HCT116 (cell line): ENCODE data around the gene GALNT16. TPM values are rescaled to one million over a fixed set of nuclear protein-coding genes. Genes with fewer than 3 reads are reported as not detected.

ENCODE experiments used
- ATAC-seq: fragments of 200-7000 bp; cut with Tn5 transposase; 2 replicates; pipeline ENCODE4 v1.9.1; 2020; ENCODE audit warnings: mild to moderate bottlenecking, moderate library complexity
- BruUV-seq: library from RNA; stranded (reverse); fragments of 400-500 nt; replicated peaks from 2 replicates; lab custom pipeline; 2021; lab: Mats Ljungman, UMichigan
- CTCF ChIA-PET: fragments of 300-600 bp; sonication (Branson Sonifier 250); formaldehyde crosslinking; loops from one replicate; lab custom pipeline; 2021; ENCODE audit warnings: antibody characterized with exemption; lab: Charles Lee
- POLR2A ChIA-PET: fragments of 300-600, 350-600 bp; sonication (Branson Sonifier 250); formaldehyde crosslinking; loops from one replicate; lab custom pipeline; 2021; ENCODE audit warnings: antibody characterized with exemption; lab: Charles Lee
- RAD21 ChIA-PET, 2 experiments: fragments of 300-600 bp; sonication (Branson Sonifier 250); formaldehyde crosslinking; loops; one replicate each; lab custom pipeline; 2023; ENCODE audit warnings: low total read pairs in 2 of 2; ENCODE audit not compliant: uncharacterized antibody in 2 of 2, unreplicated experiment in 2 of 2, low non-redundant PET in 1 of 2; lab: Charles Lee
- DNase-seq: peaks from one replicate; pipeline ENCODE4 v3.0.0-alpha.2; 2010; ENCODE audit warnings: low read depth, low spot score
- H2AFZ ChIP-seq: fragments of 200-600 bp; shearing (Covaris generic), sonication (generic); 2 replicates; pipeline ENCODE4 v1.6.1; 2017; ENCODE audit warnings: low read depth, mixed run types, mixed read lengths, antibody characterized with exemption, low read length; ENCODE audit not compliant: poor library complexity, severe bottlenecking
- H3K27ac ChIP-seq: 2 replicates; pipeline ENCODE4 v1.5.1; 2012; ENCODE audit warnings: low read depth, low read length
- H3K27me3 ChIP-seq: fragments of 200-600 bp; sonication (generic); 2 replicates; pipeline ENCODE4 v1.6.1; 2016; ENCODE audit warnings: mixed run types, low read length, mixed read lengths; ENCODE audit not compliant: insufficient read depth
- H3K36me3 ChIP-seq, 2 experiments: fragments of 200-500 bp in 1 of 2; fragments of 200-600 bp in 1 of 2; sonication (Bioruptor generic) in 1 of 2; sonication (generic) in 1 of 2; 2 replicates each; pipeline versions ENCODE4 v1.5.1 to v1.6.1; 2014 to 2016; ENCODE audit warnings: low read length in 2 of 2, inconsistent platforms in 1 of 2, mixed read lengths in 1 of 2, mixed run types in 1 of 2; ENCODE audit not compliant: insufficient read depth in 2 of 2, control insufficient read depth in 1 of 2
- H3K4me1 ChIP-seq, 2 experiments: fragments of 200-600 bp in 1 of 2; sonication (generic) in 1 of 2; 2 replicates each; pipeline versions ENCODE4 v1.5.1 to v1.6.1; 2012 to 2017; ENCODE audit warnings: low read length in 2 of 2, inconsistent platforms in 1 of 2, mild to moderate bottlenecking in 1 of 2, mixed read lengths in 1 of 2, mixed run types in 1 of 2, moderate library complexity in 1 of 2; ENCODE audit not compliant: insufficient read depth in 2 of 2, control insufficient read depth in 1 of 2
- H3K4me2 ChIP-seq: fragments of 200-600 bp; sonication (generic); 2 replicates; pipeline ENCODE4 v1.6.1; 2017; ENCODE audit warnings: mixed run types, low read length, mixed read lengths
- H3K4me3 ChIP-seq, 2 experiments: fragments of 200-600 bp in 1 of 2; sonication (generic) in 1 of 2; replicated peaks in 1 of 2; 2 replicates each; pipeline ENCODE4 v1.5.1; 2011 to 2016; ENCODE audit warnings: low read length in 2 of 2, control low read depth in 1 of 2, low read depth in 1 of 2, mild to moderate bottlenecking in 1 of 2, mixed read lengths in 1 of 2, mixed run types in 1 of 2
- H3K79me2 ChIP-seq: fragments of 200-600 bp; sonication (generic); 2 replicates; pipeline ENCODE4 v1.6.1; 2017; ENCODE audit warnings: mild to moderate bottlenecking, mixed run types, low read length, moderate library complexity, mixed read lengths; ENCODE audit not compliant: insufficient read depth
- H3K9ac ChIP-seq: fragments of 200-600 bp; sonication (generic); 2 replicates; pipeline ENCODE4 v1.6.1; 2016; ENCODE audit warnings: low read length, mixed read lengths
- H3K9me2 ChIP-seq: fragments of 200-600 bp; sonication (generic), shearing (Covaris generic); 2 replicates; pipeline ENCODE4 v1.6.1; 2017; ENCODE audit warnings: mixed run types, mild to moderate bottlenecking, moderate library complexity; ENCODE audit not compliant: insufficient read depth
- H3K9me3 ChIP-seq, 2 experiments: fragments of 200-500 bp in 1 of 2; fragments of 200-600 bp in 1 of 2; sonication (Bioruptor generic) in 1 of 2; sonication (generic) in 1 of 2; 2 replicates each; pipeline ENCODE4 v1.6.1; 2014 to 2017; ENCODE audit warnings: low read length in 2 of 2, mixed read lengths in 2 of 2, inconsistent platforms in 1 of 2, low read depth in 1 of 2, mild to moderate bottlenecking in 1 of 2, mixed run types in 1 of 2, moderate library complexity in 1 of 2; ENCODE audit not compliant: control insufficient read depth in 1 of 2, insufficient read depth in 1 of 2
- H4K20me1 ChIP-seq: fragments of 200-600 bp; sonication (generic), shearing (Covaris generic); 2 replicates; pipeline ENCODE4 v1.6.1; 2017; ENCODE audit warnings: mixed run types, mild to moderate bottlenecking, moderate library complexity; ENCODE audit not compliant: insufficient read depth
- CBX3 ChIP-seq: IDR thresholded peaks from 2 replicates; pipeline ENCODE4 v1.6.1; 2012; ENCODE audit warnings: low read depth
- EZH2 ChIP-seq: fragments of 200-600 bp; sonication (generic); IDR thresholded peaks from 2 replicates; pipeline ENCODE4 v1.6.1; 2017; ENCODE audit warnings: antibody characterized with exemption, mixed run types
- FOSL1 ChIP-seq: IDR thresholded peaks from 2 replicates; pipeline ENCODE4 v1.6.1; 2012; ENCODE audit warnings: low read depth
- POLR2AphosphoS5 ChIP-seq: IDR thresholded peaks from 2 replicates; pipeline ENCODE4 v1.6.1; 2011; ENCODE audit warnings: mild to moderate bottlenecking, low read depth, low read length, moderate library complexity
- SIN3A ChIP-seq: IDR thresholded peaks from 2 replicates; pipeline ENCODE4 v1.6.1; 2012; ENCODE audit warnings: low read depth
- TCF7L2 ChIP-seq: IDR thresholded peaks from 2 replicates; pipeline ENCODE4 v1.7.0; 2011; ENCODE audit warnings: borderline replicate concordance, inconsistent platforms; ENCODE audit not compliant: insufficient read depth, insufficient read length; ENCODE audit errors: extremely low read depth
- ZNF274 ChIP-seq: fragments of 200-500 bp; sonication (Bioruptor generic); IDR thresholded peaks from 2 replicates; pipeline ENCODE4 v1.6.1; 2014; ENCODE audit warnings: mild to moderate bottlenecking, low read depth, low read length, inconsistent platforms
- intact Hi-C: fragments of 100-400 bp; cut with micrococcal nuclease; formaldehyde crosslinking; loops from 2 replicates; pipeline ENCODE4 v1.10.0; 2022
- total RNA-seq: library from RNA; stranded (reverse); gene quantifications from one replicate; pipeline ENCODE4 v1.2.1, GENCODE V29; 2021; ENCODE audit not compliant: unreplicated experiment
- TF ChIP-seq, protein P1 (sequence below), 3 experiments: fragments of 200-600 bp in 1 of 3; sonication (generic) in 1 of 3; IDR thresholded peaks in 2 of 3; conservative IDR thresholded peaks in 1 of 3; 2 replicates each; pipeline ENCODE4 v1.5.1; 2012 to 2017; ENCODE audit warnings: low read depth in 2 of 3, low read length in 2 of 3, antibody characterized with exemption in 1 of 3, borderline replicate concordance in 1 of 3, control low read depth in 1 of 3, mild to moderate bottlenecking in 1 of 3, mixed read lengths in 1 of 3, mixed run types in 1 of 3, moderate library complexity in 1 of 3; ENCODE audit not compliant: insufficient read depth in 1 of 3

GALNT16 gene
- total RNA-seq, 1 experiment from 2014 or later = 0.32 TPM

DNA sequence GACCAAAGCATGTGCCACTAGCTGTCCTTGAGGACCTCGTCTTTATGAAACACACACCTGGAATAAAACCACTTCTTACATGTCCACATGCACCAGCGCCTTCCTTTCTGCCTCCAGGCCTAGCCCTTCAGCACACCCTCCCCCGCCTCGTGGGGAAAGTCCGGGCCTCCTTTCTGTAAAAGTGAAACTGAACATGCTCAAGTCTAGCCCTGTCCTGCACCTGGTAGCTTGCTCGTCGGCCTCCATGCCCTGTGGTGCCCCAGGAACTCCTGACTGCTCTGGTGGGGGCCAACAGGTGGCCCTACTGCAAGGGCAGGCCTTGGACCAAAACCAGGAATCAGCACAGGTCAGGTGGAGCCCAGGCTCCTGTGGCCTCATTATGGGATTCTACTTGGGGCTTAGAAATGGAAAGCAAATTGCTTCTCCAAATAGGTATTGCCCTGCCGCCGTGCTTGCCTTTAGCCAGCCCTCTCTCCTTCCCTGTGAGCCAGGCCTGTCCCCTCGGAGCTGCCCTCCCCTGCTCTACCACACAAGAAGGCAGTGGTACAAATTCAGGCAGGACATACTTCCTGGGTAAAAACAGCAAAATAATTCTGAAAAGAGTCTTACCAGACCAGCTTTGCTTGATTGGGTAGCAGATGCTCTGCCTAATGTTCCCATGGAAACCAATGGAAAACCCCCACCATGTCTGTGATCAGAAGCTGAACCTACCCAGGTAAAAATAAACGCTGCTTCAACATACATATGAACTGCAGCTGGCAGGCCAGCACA is 94.6 kb downstream of the GALNT16 start:
- CTCF ChIA-PET = no interaction called here
- H3K9ac ChIP-seq = no peak overlapping the region

More for the DNA sequence above, 94.6 kb downstream of the GALNT16 start:
- Histone ChIP-seq H2AFZ (no peak overlapping the region), H3K4me2 (no peak overlapping the region), H3K27ac (no peak overlapping the region), H3K36me3 (no peaks in the 10 kb centered on the region), H3K4me1 (no peaks in the 10 kb centered on the region), H3K79me2 (no peaks in the 10 kb centered on the region), H3K4me3 (no peak overlapping the region), H3K9me2 (no peaks in the 10 kb centered on the region), H4K20me1 (no peaks in the 10 kb centered on the region), H3K9me3 (no peaks in the 10 kb centered on the region), H3K27me3 (no peaks in the 10 kb centered on the region)
- POLR2A ChIA-PET = no interaction called here
- no peak for DNase-seq
- RAD21 ChIA-PET = no interaction called here
- no TSS peak for BruUV-seq
- no peak for ATAC-seq
- TF ChIP-seq CBX3 (no peak), ZNF274 (no peak), POLR2AphosphoS5 (no peak), SIN3A (no peak), EZH2 (no peak), TCF7L2 (no peak), FOSL1 (no peak)
- TF ChIP-seq, protein P1, sequence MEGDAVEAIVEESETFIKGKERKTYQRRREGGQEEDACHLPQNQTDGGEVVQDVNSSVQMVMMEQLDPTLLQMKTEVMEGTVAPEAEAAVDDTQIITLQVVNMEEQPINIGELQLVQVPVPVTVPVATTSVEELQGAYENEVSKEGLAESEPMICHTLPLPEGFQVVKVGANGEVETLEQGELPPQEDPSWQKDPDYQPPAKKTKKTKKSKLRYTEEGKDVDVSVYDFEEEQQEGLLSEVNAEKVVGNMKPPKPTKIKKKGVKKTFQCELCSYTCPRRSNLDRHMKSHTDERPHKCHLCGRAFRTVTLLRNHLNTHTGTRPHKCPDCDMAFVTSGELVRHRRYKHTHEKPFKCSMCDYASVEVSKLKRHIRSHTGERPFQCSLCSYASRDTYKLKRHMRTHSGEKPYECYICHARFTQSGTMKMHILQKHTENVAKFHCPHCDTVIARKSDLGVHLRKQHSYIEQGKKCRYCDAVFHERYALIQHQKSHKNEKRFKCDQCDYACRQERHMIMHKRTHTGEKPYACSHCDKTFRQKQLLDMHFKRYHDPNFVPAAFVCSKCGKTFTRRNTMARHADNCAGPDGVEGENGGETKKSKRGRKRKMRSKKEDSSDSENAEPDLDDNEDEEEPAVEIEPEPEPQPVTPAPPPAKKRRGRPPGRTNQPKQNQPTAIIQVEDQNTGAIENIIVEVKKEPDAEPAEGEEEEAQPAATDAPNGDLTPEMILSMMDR (IDR thresholded peaks at IDR 0.05 in 2 of 3, conservative IDR thresholded peaks at IDR 0.05 in 1 of 3; ENCODE audit: borderline replicate concordance in 1 of 3, insufficient read depth in 1 of 3, low read depth in 2 of 3, low read length in 2 of 3) = no peak
- intact Hi-C loops = no loop called here
